K562 (cell line): ENCODE data around the gene GCHFR. TPM values are rescaled to one million over a fixed set of nuclear protein-coding genes. Genes with fewer than 3 reads are reported as not detected.

Source experiments
- ADNP ChIP-seq: fragments of 200-800 bp; sonication (Bioruptor generic); IDR thresholded peaks from 2 replicates; pipeline ENCODE4 v1.6.1; 2016; ENCODE audit warnings: missing genetic modification characterization, missing compliant biosample characterization
- ATF4 ChIP-seq: fragments of 450-650 bp; formaldehyde crosslinking; IDR thresholded peaks from 2 replicates; pipeline ENCODE4 v1.4.0; 2022; ENCODE audit warnings: mild to moderate bottlenecking, moderate library complexity
- ATF7 ChIP-seq: fragments of 450-650 bp; IDR thresholded peaks from 2 replicates; pipeline ENCODE4 v1.7.1; 2014; ENCODE audit warnings: mild to moderate bottlenecking, moderate library complexity
- CEBPG ChIP-seq, 3 experiments: fragments of 200-800 bp in 1 of 3; sonication (Bioruptor generic) in 1 of 3; sonication (generic) in 1 of 3; formaldehyde crosslinking in 1 of 3; IDR thresholded peaks in 2 of 3; conservative IDR thresholded peaks in 1 of 3; 2 replicates each; pipeline versions ENCODE4 v1.6.1 to v1.8.0; 2016 to 2022; ENCODE audit warnings: missing compliant biosample characterization in 2 of 3, missing genetic modification characterization in 2 of 3, mild to moderate bottlenecking in 1 of 3, missing genetic modification reagents in 1 of 3
- FOXJ3 ChIP-seq: sonication (generic); formaldehyde crosslinking; IDR thresholded peaks from 2 replicates; pipeline ENCODE4 v1.4.0; 2020; ENCODE audit warnings: mild to moderate bottlenecking, missing genetic modification reagents
- FOXO4 ChIP-seq: fragments of 450-650 bp; formaldehyde crosslinking; IDR thresholded peaks from 2 replicates; pipeline ENCODE4 v1.4.0; 2020; ENCODE audit warnings: mild to moderate bottlenecking, moderate library complexity
- FUS ChIP-seq: fragments of 200-400 bp; formaldehyde crosslinking; optimal IDR thresholded peaks from 2 replicates; pipeline ENCODE3; 2017; ENCODE audit warnings: low read depth, low read length
- KAT7 ChIP-seq: sonication (generic); formaldehyde crosslinking; IDR thresholded peaks from 2 replicates; pipeline ENCODE4 v1.8.0; 2022; ENCODE audit warnings: missing genetic modification reagents, mild to moderate bottlenecking, borderline replicate concordance
- NFATC3 ChIP-seq: fragments of 450-650 bp; IDR thresholded peaks from 2 replicates; pipeline ENCODE4 v1.6.1; 2017; ENCODE audit warnings: mild to moderate bottlenecking
- NFIC ChIP-seq: fragments of 450-650 bp; IDR thresholded peaks from 2 replicates; pipeline ENCODE4 v1.6.1; 2017; ENCODE audit warnings: mild to moderate bottlenecking, inconsistent platforms
- PHB2 ChIP-seq: fragments of 450-650 bp; IDR thresholded peaks from 2 replicates; pipeline ENCODE4 v1.6.1; 2017; ENCODE audit warnings: low read depth
- RFX1 ChIP-seq: fragments of 450-650 bp; IDR thresholded peaks from 2 replicates; pipeline ENCODE4 v1.6.1; 2016; ENCODE audit warnings: mild to moderate bottlenecking, moderate library complexity
- SFPQ ChIP-seq: fragments of 200-400 bp; formaldehyde crosslinking; IDR thresholded peaks from 2 replicates; pipeline ENCODE4 v1.6.1; 2017; ENCODE audit warnings: mild to moderate bottlenecking, low read depth, low read length, moderate library complexity
- SMARCA4 ChIP-seq: fragments of 450-650 bp; IDR thresholded peaks from 2 replicates; pipeline ENCODE4 v1.6.1; 2016
- SMARCE1 ChIP-seq: fragments of 450-650 bp; IDR thresholded peaks from 2 replicates; pipeline ENCODE4 v1.7.1; 2016; ENCODE audit warnings: mild to moderate bottlenecking
- TAF7 ChIP-seq: fragments of 450-650 bp; IDR thresholded peaks from 2 replicates; pipeline ENCODE4 v1.6.1; 2016; ENCODE audit warnings: missing genetic modification characterization, missing compliant biosample characterization
- TCF7 ChIP-seq: sonication (generic); IDR thresholded peaks from 2 replicates; pipeline ENCODE4 v1.6.1; 2016; ENCODE audit warnings: antibody characterized with exemption, borderline replicate concordance
- ZKSCAN1 ChIP-seq: fragments of 150-350 bp; IDR thresholded peaks from 2 replicates; pipeline ENCODE4 v1.6.1; 2016; ENCODE audit warnings: low read depth, low read length
- ZNF347 ChIP-seq: fragments of 450-650 bp; formaldehyde crosslinking; IDR thresholded peaks from 2 replicates; pipeline ENCODE4 v1.4.0; 2020; ENCODE audit warnings: low read depth, mild to moderate bottlenecking, moderate library complexity
- ZNF785 ChIP-seq: fragments of 250-450 bp; sonication (Bioruptor Pico); IDR thresholded peaks from 2 replicates; pipeline ENCODE4 v1.4.0; 2020; ENCODE audit warnings: mild to moderate bottlenecking
- polyA plus RNA-seq, 8 experiments: library from polyadenylated mRNA; depleted of rRNA in 4 of 8; stranded (reverse) in 5 of 8; unstranded in 3 of 8; fragments of >200 nt; fragmentation: Nextera tagmentation in 2 of 8; fragmentation: Illumina TruSeq in 1 of 8; extraction: Ambion mirVana in 2 of 8; extraction: Trizol in 1 of 8; gene quantifications; 2 replicates each; pipeline versions ENCODE4 v1.2.1 to v1.2.3, GENCODE V29; 2011 to 2014; ENCODE audit warnings: inconsistent platforms in 1 of 8, missing spikeins in 1 of 8
- total RNA-seq, 7 experiments: library from RNA; depleted of rRNA in 6 of 7; stranded (reverse); fragments of >200 nt in 6 of 7; fragmentation: Illumina TruSeq in 2 of 7; extraction: Trizol in 2 of 7; gene quantifications; 2 replicates each; pipeline versions ENCODE4 v1.2.1 to v1.2.3, GENCODE V29; 2011 to 2021; ENCODE audit warnings: low replicate concordance in 1 of 7
- TF ChIP-seq, protein P1 (sequence below): sonication (generic); formaldehyde crosslinking; IDR thresholded peaks from 2 replicates; pipeline ENCODE4 v1.8.0; 2022; ENCODE audit warnings: missing genetic modification reagents, mild to moderate bottlenecking, borderline replicate concordance

GCHFR gene
- total and polyA plus RNA-seq, 9 of the 15 experiments (the other 6 are each of a cell fraction or from before 2014, with no cell fraction given), result 8.7 to 83.5 (median 20.8) TPM

- TF ChIP-seq PHB2 (no peak), CEBPG (CRISPR knock-in tag; IDR thresholded peaks at IDR 0.05) (no peak), CEBPG (tag; conservative IDR thresholded peaks at IDR 0.05 in 1 of 2, IDR thresholded peaks at IDR 0.05 in 1 of 2) (no peak), FOXO4 (CRISPR knock-in tag) (no peak), NFATC3 (no peak), TCF7 (no peak), SFPQ (no peak), TAF7 (tag) (no peak), KAT7 (CRISPR knock-in tag) (0 out of 2 replicates have a peak, but pooled peaks have one; percentile 57), ATF4 (CRISPR knock-in tag) (no peak), ZNF347 (CRISPR knock-in tag) (no peak), RFX1 (no peak), ADNP (tag) (0 out of 2 replicates have a peak, but pooled peaks have one; percentile 67), FOXJ3 (no peak), SMARCA4 (0 out of 2 replicates have a peak, but pooled peaks have one; percentile 18), ZNF785 (no peak), SMARCE1 (no peak), ATF7 (0 out of 2 replicates have a peak, but pooled peaks have one; percentile 40), ZKSCAN1 (no peak), FUS (no peak), NFIC (0 out of 2 replicates have a peak, but pooled peaks have one; percentile 13)
- TF ChIP-seq, protein P1, sequence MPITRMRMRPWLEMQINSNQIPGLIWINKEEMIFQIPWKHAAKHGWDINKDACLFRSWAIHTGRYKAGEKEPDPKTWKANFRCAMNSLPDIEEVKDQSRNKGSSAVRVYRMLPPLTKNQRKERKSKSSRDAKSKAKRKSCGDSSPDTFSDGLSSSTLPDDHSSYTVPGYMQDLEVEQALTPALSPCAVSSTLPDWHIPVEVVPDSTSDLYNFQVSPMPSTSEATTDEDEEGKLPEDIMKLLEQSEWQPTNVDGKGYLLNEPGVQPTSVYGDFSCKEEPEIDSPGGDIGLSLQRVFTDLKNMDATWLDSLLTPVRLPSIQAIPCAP (CRISPR knock-in tag), result no peak
- TF ChIP-seq, all 486 proteins: peak for 19
Observed at GRCh38 chr15:40807888-40808461, 44.1 kb downstream of the GCHFR start (continued).
